GM19328 (cell line): ENCODE results near the gene POLR2C.
A peak's percentile ranks its signal among the peaks of the same experiment; 100 is the strongest.

Experiments used
- ATAC-seq: cut with Tn5 transposase; IDR thresholded peaks from one replicate; pipeline ENCODE4 v1.9.1; 2021; ENCODE audit warnings: mild to moderate bottlenecking, moderate library complexity; ENCODE audit not compliant: unreplicated experiment

POLR2C gene

DNA sequence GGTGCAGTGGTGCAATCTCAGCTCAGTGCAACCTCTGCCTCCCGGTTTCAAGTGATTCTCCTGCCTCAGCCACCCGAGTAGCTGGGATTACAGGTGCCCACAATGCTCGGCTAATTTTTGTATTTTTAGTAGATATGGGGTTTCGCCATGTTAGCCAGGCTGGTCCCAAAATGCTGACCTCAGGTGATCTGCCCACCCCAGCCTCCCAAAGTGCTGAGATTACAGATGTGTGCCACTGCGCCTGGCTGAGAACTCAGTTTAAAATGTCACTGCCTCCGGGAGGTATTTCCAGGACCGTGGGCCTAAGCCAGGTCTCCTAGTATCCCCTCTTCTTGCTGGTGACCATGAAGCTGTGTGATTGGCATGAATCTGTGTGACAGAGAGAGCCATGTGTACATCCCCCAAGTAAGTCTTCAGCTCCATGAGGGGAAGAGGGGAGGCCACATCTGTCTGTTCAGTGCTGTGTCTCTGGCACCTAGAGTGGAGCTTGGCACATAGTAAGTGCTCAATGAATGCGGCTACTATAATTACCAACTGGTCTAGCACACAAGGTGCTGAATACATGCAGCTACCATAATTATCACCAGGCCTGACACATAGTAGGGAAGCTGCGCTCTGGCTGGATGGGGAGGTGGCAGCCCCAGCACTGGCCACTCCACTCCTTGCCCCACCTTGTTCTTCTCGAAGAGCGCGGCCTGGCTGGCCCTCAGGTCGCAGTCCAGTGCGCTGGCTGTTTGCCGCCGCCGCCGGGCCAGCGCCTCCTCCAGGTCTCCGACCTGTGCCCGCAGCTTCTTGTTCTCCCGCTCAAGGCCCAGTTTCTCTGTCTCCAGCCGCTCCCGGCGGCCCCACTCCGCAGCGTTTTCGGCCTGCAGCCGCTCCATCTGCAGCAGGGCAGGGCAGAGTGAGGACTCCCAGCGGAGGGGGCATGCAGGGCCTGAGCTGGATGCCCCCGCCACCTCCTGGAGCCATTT, 55.2 kb downstream of the POLR2C start:
- no peak for ATAC-seq

DNA sequence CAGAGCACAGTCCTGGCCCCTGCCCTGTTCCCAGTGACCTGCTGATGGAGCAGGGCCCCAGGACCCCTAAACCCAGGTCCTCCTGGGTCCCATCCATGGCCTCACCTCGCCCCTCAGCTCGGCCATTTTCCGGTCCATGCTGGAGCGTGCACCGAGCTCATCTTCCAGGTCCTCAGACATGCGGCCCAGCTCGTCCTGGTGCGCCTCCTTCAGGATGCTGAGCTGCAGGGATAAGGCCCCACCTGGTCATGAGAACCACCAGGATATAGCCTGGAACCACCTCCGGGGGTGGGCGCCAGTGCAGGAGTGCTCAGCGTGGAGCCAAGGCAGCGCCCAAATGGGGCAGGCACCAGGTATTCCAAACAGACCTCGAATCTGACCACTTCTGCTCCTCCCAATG, 56.0 kb downstream of the POLR2C start:
- ATAC-seq, result no peak

DNA sequence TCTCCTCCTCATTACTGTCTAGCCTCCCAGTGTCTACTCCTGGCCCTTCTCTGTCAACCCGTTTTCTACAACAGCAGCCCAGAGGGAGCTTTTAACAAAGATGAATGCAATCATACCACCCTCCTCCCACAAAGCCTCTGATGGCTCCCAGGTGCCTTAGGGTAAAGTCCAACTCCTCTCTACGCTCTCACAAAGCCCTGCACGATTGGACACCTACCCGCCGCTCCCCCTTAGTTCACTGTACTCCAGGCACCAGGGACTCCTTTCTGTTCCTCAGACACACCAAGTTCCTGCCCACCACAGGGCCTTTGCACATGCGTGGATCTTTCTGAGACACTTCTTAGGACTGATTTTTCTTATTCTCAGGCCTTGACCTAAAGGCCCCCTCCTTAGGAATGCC, 56.4 kb downstream of the POLR2C start:
- no peak for ATAC-seq

DNA sequence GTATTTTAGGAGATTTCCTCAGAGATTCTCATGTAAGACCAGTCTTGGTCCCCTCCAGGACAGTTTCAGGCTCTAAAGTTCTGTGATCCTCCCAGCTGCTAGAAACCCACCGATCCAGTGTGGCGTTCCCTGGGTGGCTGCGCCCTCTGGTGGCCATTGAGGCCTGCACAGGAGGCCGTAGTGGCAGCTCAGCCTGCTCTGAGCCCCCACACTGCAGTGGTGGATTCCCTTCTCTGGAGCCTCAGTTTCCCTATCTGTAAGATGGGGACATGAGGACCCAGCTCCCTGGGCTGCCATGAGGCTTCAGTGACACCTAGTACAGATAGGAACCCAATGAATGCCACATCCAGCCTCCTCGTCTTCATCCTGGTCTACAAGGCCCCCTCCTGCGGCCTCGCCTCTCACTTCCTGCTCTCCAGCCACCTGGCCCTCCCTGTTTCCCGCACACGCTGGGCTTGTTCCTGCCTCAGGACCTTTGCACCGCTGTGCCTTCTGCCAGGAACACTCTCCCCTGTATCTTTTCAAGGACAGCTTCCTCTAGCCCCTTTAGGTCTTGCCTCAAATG, 57.4 kb downstream of the POLR2C start:
- peak; percentile 50 for ATAC-seq
